ENCODE results near the gene ERC2. TPM values are rescaled to one million over a fixed set of nuclear protein-coding genes. Genes with fewer than 3 reads are reported as not detected.

The ERC2 gene
- total RNA-seq, 2 experiments from 2014 or later, result not detected

GRCh38 chr3:56107157-56107556, 361.1 kb downstream of the ERC2 start:
- TF ChIP-seq, protein P1, sequence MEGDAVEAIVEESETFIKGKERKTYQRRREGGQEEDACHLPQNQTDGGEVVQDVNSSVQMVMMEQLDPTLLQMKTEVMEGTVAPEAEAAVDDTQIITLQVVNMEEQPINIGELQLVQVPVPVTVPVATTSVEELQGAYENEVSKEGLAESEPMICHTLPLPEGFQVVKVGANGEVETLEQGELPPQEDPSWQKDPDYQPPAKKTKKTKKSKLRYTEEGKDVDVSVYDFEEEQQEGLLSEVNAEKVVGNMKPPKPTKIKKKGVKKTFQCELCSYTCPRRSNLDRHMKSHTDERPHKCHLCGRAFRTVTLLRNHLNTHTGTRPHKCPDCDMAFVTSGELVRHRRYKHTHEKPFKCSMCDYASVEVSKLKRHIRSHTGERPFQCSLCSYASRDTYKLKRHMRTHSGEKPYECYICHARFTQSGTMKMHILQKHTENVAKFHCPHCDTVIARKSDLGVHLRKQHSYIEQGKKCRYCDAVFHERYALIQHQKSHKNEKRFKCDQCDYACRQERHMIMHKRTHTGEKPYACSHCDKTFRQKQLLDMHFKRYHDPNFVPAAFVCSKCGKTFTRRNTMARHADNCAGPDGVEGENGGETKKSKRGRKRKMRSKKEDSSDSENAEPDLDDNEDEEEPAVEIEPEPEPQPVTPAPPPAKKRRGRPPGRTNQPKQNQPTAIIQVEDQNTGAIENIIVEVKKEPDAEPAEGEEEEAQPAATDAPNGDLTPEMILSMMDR (conservative IDR thresholded peaks at IDR 0.05; ENCODE audit: low read length), result no peak
- TF ChIP-seq EZH2phosphoT487 (IDR thresholded peaks at IDR 0.05; ENCODE audit: borderline replicate concordance, low read depth, low read length), result no peak
- intact Hi-C loops (cut with micrococcal nuclease; ENCODE audit: unreplicated experiment), result no loop called here
- Histone ChIP-seq H3K9me3 (ENCODE audit: low read length) (no peaks in the 10 kb centered on the region), H3K9me2 (ENCODE audit: insufficient read depth, low read length) (no peaks in the 10 kb centered on the region), H3K4me3 (ENCODE audit: low read depth, low read length, poor library complexity, severe bottlenecking) (no peak overlapping the region), H3K27ac (ENCODE audit: low read depth, low read length, poor library complexity, severe bottlenecking) (no peak overlapping the region), H3K79me2 (ENCODE audit: insufficient read depth, low read depth, low read length) (no peaks in the 10 kb centered on the region), H2AFZ (ENCODE audit: low read length) (no peak overlapping the region), H3K4me1 (ENCODE audit: insufficient read depth, low read length, poor library complexity, severe bottlenecking) (no peaks in the 10 kb centered on the region), H3K36me3 (ENCODE audit: insufficient read depth, low read length) (no peaks in the 10 kb centered on the region), H4K20me1 (ENCODE audit: insufficient read depth, low read length) (no peaks in the 10 kb centered on the region), H3K4me2 (ENCODE audit: low read length) (no peak overlapping the region)
- no TSS peak for BruUV-seq (replicated peaks)
- ChIA-PET POLR2A (no interaction called here), CTCF (ENCODE audit: unreplicated experiment) (no interaction called here)
- DNase-seq (ENCODE audit: low spot score), result no peak

GRCh38 chr3:56102032-56102431, 366.2 kb downstream of the ERC2 start:
- DNase-seq (ENCODE audit: low spot score), result no peak
- no peak overlapping the region for H3K4me3 ChIP-seq (ENCODE audit: low read depth, low read length, poor library complexity, severe bottlenecking)
- no peaks in the 10 kb centered on the region for H3K4me1 ChIP-seq (ENCODE audit: insufficient read depth, low read length, poor library complexity, severe bottlenecking)
- H3K79me2 ChIP-seq (ENCODE audit: insufficient read depth, low read depth, low read length), result no peaks in the 10 kb centered on the region
- POLR2A ChIA-PET, result no interaction called here
- H2AFZ ChIP-seq (ENCODE audit: low read length), result no peak overlapping the region
- no peaks in the 10 kb centered on the region for H3K9me3 ChIP-seq (ENCODE audit: low read length)
- H3K4me2 ChIP-seq (ENCODE audit: low read length), result no peak overlapping the region
- no TSS peak for BruUV-seq (replicated peaks)
- H4K20me1 ChIP-seq (ENCODE audit: insufficient read depth, low read length), result no peaks in the 10 kb centered on the region
- no peaks in the 10 kb centered on the region for H3K36me3 ChIP-seq (ENCODE audit: insufficient read depth, low read length)
- intact Hi-C loops (cut with micrococcal nuclease; ENCODE audit: unreplicated experiment), result no loop called here
- CTCF ChIA-PET (ENCODE audit: unreplicated experiment), result no interaction called here
- H3K27ac ChIP-seq (ENCODE audit: low read depth, low read length, poor library complexity, severe bottlenecking), result no peak overlapping the region
- TF ChIP-seq EZH2phosphoT487 (IDR thresholded peaks at IDR 0.05; ENCODE audit: borderline replicate concordance, low read depth, low read length), result no peak
- TF ChIP-seq, protein P1 (conservative IDR thresholded peaks at IDR 0.05; ENCODE audit: low read length), result no peak
- no peaks in the 10 kb centered on the region for H3K9me2 ChIP-seq (ENCODE audit: insufficient read depth, low read length)

DNA sequence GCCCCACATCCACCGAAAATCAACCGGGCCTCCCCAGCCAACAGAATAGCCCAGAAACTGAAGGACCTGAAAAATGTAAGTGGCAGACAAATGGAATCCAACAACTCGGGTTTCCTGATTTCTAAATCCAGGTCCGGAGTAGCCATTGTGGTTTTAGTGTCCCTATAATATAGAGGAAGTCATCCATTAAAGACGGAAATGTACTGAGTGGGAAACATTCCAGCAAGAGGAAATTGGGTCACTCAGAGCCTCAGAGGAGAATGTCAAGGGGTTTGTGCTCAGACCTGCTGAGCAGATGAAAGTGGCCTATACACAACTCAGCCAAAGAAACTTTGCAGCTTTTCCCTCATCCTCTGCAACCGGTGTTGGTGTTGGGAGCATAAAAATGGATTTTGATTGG, 366.7 kb downstream of the ERC2 start:
- Histone ChIP-seq H2AFZ (ENCODE audit: low read length) (no peak overlapping the region), H3K4me1 (ENCODE audit: insufficient read depth, low read length, poor library complexity, severe bottlenecking) (no peaks in the 10 kb centered on the region), H3K79me2 (ENCODE audit: insufficient read depth, low read depth, low read length) (no peaks in the 10 kb centered on the region), H3K4me3 (ENCODE audit: low read depth, low read length, poor library complexity, severe bottlenecking) (no peak overlapping the region), H3K9me2 (ENCODE audit: insufficient read depth, low read length) (no peaks in the 10 kb centered on the region), H3K4me2 (ENCODE audit: low read length) (no peak overlapping the region), H3K27ac (ENCODE audit: low read depth, low read length, poor library complexity, severe bottlenecking) (no peak overlapping the region), H4K20me1 (ENCODE audit: insufficient read depth, low read length) (no peaks in the 10 kb centered on the region), H3K9me3 (ENCODE audit: low read length) (no peaks in the 10 kb centered on the region), H3K36me3 (ENCODE audit: insufficient read depth, low read length) (no peaks in the 10 kb centered on the region)
- DNase-seq (ENCODE audit: low spot score), result no peak
- TF ChIP-seq EZH2phosphoT487 (IDR thresholded peaks at IDR 0.05; ENCODE audit: borderline replicate concordance, low read depth, low read length), result no peak
- TF ChIP-seq, protein P1 (conservative IDR thresholded peaks at IDR 0.05; ENCODE audit: low read length), result no peak
- no TSS peak for BruUV-seq (replicated peaks)
- CTCF ChIA-PET (ENCODE audit: unreplicated experiment), result no interaction called here
- intact Hi-C loops (cut with micrococcal nuclease; ENCODE audit: unreplicated experiment), result no loop called here
- POLR2A ChIA-PET, result no interaction called here

Measured in OCI-LY7 (cell line).